ENCODE measurements around the gene TMEM178B.

TMEM178B gene

DNA sequence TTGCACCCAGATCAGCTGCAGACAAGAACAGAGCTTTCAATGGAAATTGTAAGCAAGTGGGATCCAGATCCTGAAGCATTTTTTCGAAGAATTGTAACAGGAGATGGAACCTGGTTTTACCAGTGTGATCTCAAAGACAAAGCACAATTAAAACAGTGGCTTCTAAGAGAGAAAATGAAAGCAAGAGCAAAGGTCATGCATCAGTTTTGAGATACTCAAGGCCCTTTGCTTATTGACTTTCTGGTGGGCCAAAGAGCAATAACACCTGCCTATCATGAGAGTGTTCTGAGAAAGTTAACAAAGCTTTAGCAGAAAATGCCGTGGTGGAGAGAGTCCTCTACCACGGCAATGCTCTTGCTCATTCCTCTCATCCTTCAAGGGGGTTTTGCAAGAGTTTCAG lies 194.8 kb downstream of the TMEM178B start:
- H3K4me3 ChIP-seq (ENCODE audit: low read depth, low read length) = no peak overlapping the region
- no peak for TF ChIP-seq CTCF (IDR thresholded peaks at IDR 0.05; ENCODE audit: control insufficient read depth, extremely low read depth, insufficient read depth)
- no peak for DNase-seq (ENCODE audit: low read depth)

DNA sequence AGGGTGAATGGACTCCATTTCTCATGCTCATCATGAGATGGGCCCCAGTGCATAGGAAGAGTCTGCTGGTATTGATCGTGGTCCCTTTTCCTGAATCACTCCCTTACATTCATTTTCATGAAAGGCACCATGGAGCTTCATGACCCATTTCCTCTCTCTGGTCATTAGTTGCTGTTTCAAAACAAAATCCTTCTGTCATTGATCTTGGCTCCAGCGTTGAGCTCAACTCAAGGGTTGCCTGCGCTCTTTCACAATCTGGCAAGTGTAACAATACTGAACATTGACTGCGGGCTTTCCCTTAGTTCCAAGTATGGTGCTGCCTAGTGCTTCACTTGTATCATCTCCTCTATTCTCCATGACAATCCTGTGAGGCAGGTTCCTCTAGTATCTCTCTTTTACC lies 197.6 kb downstream of the TMEM178B start:
- no peak for TF ChIP-seq CTCF (IDR thresholded peaks at IDR 0.05; ENCODE audit: control insufficient read depth, extremely low read depth, insufficient read depth)

DNA sequence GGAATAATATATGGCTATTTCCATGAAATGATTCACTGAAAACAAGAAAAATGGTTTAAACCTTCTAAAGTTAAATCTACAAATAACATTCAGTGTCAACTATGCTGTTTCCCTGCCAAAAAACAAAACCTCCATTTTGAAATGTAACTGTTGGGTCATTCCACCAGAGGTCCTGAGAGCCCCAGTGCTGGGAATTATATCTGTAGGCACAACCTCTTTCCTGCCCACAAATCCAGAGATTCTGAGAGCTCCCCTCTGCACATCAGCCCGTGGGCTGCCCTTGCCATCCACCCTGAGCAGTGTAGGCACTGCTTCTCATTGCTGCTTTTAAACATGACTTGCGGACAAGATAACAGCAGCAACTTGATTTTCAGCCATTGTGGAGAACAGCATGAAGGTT lies 198.6 kb downstream of the TMEM178B start:
- DNase-seq (ENCODE audit: low read depth) = no peak
- no peak for TF ChIP-seq CTCF (IDR thresholded peaks at IDR 0.05; ENCODE audit: control insufficient read depth, extremely low read depth, insufficient read depth)
- no peak overlapping the region for H3K4me3 ChIP-seq (ENCODE audit: low read depth, low read length)

More for the DNA sequence above, 197.6 kb downstream of the TMEM178B start:
- DNase-seq (ENCODE audit: low read depth) = no peak
- H3K4me3 ChIP-seq (ENCODE audit: low read depth, low read length) = no peak overlapping the region

- H3K4me3 ChIP-seq (ENCODE audit: low read depth, low read length) = no peak overlapping the region
- no peak for DNase-seq (ENCODE audit: low read depth)
- TF ChIP-seq CTCF (IDR thresholded peaks at IDR 0.05; ENCODE audit: control insufficient read depth, extremely low read depth, insufficient read depth) = no peak
Measured at GRCh38 chr7:141275350-141275749, 201.5 kb downstream of the TMEM178B start.

GRCh38 chr7:141276031-141276430 lies 202.2 kb downstream of the TMEM178B start:
- DNase-seq (ENCODE audit: low read depth) = no peak
- no peak overlapping the region for H3K4me3 ChIP-seq (ENCODE audit: low read depth, low read length)
- no peak for TF ChIP-seq CTCF (IDR thresholded peaks at IDR 0.05; ENCODE audit: control insufficient read depth, extremely low read depth, insufficient read depth)

- no peak for DNase-seq (ENCODE audit: low read depth)
- TF ChIP-seq CTCF (IDR thresholded peaks at IDR 0.05; ENCODE audit: control insufficient read depth, extremely low read depth, insufficient read depth) = no peak
- H3K4me3 ChIP-seq (ENCODE audit: low read depth, low read length) = no peak overlapping the region
Measured at GRCh38 chr7:141280100-141280499, 206.2 kb downstream of the TMEM178B start.

- no peak for DNase-seq (ENCODE audit: low read depth)
- H3K4me3 ChIP-seq (ENCODE audit: low read depth, low read length) = no peak overlapping the region
- TF ChIP-seq CTCF (IDR thresholded peaks at IDR 0.05; ENCODE audit: control insufficient read depth, extremely low read depth, insufficient read depth) = no peak
Measured at GRCh38 chr7:141281311-141281710, 207.4 kb downstream of the TMEM178B start.
